Dendritic cell treated with granulocyte-macrophage colony-stimulating factor and Interleukin-4, amounts not matched to agents 40 ng/mL and 50 ng/mL, for 4 days (primary cell): ENCODE data around the gene BET1L.
"Not testable (repeated sequence)": the region's sequence is repeated elsewhere in the genome, so short reads cannot be mapped to it uniquely, and the experiment has no call there.

Source experiments
- H3K27ac Mint-ChIP-seq: one replicate; pipeline ENCODE4 v1.8.0; 2022; ENCODE audit warnings: mild to moderate bottlenecking, mixed read lengths
- H3K27me3 Mint-ChIP-seq: one replicate; pipeline ENCODE4 v1.8.0; 2022; ENCODE audit warnings: mild to moderate bottlenecking, mixed read lengths
- H3K36me3 Mint-ChIP-seq: one replicate; pipeline ENCODE4 v1.8.0; 2022; ENCODE audit warnings: low read depth, mixed read lengths
- H3K4me1 Mint-ChIP-seq: one replicate; pipeline ENCODE4 v1.8.0; 2022; ENCODE audit warnings: low read depth, mixed read lengths
- H3K4me3 Mint-ChIP-seq: one replicate; pipeline ENCODE4 v1.8.0; 2022; ENCODE audit warnings: mild to moderate bottlenecking, moderate library complexity, mixed read lengths
- H3K9me3 Mint-ChIP-seq: one replicate; pipeline ENCODE4 v1.8.0; 2022; ENCODE audit warnings: mixed read lengths
- intact Hi-C: fragments of 100-400 bp; cut with micrococcal nuclease; formaldehyde crosslinking; loops from one replicate; pipeline ENCODE4 v1.15.0; 2022

Gene BET1L

DNA sequence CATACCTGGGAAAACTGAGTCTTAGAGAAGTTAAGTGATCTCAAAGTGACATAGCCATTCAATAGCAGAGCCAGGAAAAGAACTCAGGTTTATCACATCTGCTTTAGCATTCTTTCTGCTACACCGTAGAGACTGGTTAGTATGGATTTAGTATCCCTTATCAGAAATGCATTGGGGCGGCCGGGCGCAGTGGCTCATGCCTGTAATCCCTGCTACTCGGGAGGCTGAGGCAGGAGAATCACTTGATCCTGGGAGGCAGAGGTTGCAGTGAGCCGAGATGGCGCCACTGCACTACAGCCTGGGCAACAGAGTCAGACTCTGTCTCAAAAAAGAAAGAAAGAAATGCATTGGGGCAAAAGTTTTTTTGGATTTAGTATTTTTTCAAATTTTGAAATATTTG lies 31.1 kb upstream of the BET1L start:
- peaks cover 29% of the 10 kb centered on the region for H3K4me1 Mint-ChIP-seq
- intact Hi-C loops, result not testable (repeated sequence)

DNA sequence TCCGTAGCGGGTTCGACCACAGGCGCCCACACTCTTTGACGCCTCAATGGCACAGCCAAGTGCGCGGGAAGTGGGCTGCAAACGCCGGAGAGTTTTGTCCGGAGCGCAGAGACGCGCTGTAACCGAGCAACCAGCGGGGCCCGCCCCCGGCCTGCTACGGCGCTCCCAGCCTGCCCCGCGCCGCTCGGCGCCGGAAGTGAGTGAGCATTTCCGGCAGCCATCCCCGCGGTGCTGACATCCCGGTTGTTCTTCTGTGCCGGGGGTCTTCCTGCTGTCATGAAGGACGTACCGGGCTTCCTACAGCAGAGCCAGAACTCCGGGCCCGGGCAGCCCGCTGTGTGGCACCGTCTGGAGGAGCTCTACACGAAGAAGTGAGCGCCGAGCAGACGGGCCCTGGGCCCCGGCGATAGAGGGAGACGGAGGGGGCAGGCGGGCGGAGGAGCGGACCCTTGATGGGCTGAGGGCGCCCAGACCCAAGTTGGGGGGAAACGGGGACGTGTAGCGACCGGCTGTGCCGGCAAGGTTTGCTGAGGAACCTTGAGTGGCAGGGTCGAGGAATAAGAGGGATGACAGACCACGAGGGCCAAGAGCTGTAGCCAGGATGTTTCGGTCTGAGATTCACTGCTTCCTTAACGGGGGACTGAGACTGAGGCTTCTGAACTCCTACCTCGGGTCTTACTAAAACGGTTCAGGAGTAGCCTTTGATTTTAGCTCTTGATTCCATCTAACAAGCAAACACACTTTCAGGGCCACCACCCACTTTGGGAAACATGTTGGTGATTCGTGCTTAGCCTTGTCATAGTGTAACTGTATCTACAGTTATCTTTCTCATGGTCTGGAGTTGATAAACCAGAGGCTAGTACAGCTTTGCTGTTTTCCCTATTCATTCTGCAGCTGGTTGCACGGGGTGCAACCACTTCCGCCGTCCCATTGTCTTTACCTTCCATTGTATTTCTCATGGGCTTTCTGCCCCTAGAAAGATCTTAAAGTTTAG lies 29.9 kb upstream of the BET1L start, which contains the start of gene PSMD13:
Gene PSMD13 (plus strand): TSS at position 203 of the 994 bp plus-strand sequence. CDS start 74 bp downstream, at position 277.
- H3K36me3 Mint-ChIP-seq, result peaks cover 56% of the 10 kb centered on the region
- H3K4me1 Mint-ChIP-seq, result peaks cover 27% of the 10 kb centered on the region
- intact Hi-C loops, result loop anchor here (1.0 kb wide), 2 partner anchors 29 to 31 kb away; no protein-coding TSS in a partner anchor
- H3K9me3 Mint-ChIP-seq, result no peaks in the 10 kb centered on the region
- H3K27me3 Mint-ChIP-seq, result no peaks in the 10 kb centered on the region
- H3K27ac Mint-ChIP-seq, result peak within 1 kb of the TSS; percentile 96
- peak within 1 kb of the TSS; percentile 95 for H3K4me3 Mint-ChIP-seq

More for the DNA sequence above, 31.1 kb upstream of the BET1L start:
- not testable (repeated sequence) for H3K4me3 Mint-ChIP-seq, H3K27ac Mint-ChIP-seq, H3K27me3 Mint-ChIP-seq, H3K9me3 Mint-ChIP-seq
- H3K36me3 Mint-ChIP-seq, result peaks cover 59% of the 10 kb centered on the region

DNA sequence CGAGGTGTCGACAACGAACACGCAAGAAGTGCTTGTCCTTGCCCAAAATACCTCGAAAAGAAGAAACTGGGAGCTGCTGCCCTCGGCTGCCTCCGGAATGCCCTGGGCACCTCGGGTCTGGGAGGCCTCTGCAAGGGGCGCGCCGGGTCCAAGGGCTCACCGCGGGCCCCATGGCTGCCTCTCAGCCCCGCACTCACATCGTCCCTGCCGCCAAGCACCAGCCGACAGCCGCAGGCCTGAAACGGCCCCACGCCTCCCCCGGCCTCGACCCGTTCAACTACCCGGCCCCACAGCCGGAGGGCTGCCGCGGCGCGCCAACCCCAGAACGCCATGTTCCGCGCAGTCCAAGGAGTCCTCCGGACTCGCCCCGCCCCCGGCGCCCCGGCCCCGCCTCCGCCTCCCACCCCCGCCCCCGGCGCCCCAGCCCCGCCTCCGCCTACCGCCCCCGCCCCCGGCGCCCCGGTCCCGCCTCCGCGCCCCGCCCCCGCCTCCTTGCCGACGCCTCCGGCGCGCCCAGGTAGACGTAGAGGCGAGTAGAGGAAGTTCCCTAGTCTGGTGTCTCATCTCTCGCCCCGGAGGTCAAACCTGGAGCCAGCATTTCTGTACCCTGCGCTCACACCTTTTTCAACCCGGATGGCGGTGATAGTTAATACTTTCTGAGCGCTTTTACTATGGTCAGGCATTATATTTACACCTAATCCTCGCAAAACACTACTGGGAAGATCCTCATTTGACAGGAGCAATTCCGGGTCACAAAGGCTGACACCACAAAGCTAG lies 29.0 kb upstream of the BET1L start, which contains the start of gene SIRT3:
Gene SIRT3 (minus strand): TSS at position 346 of the 777 bp plus-strand sequence. CDS start 14 bp downstream, at position 332.
- intact Hi-C loops, result loop anchor here (1.0 kb wide), 2 partner anchors 28 to 32 kb away; no protein-coding TSS in a partner anchor
- Mint-ChIP-seq H3K9me3 (no peaks in the 10 kb centered on the region), H3K4me3 (peak within 1 kb of the TSS; percentile 95), H3K27me3 (no peaks in the 10 kb centered on the region), H3K36me3 (peaks cover 47% of the 10 kb centered on the region), H3K27ac (peak within 1 kb of the TSS; percentile 96), H3K4me1 (peaks cover 19% of the 10 kb centered on the region)

DNA sequence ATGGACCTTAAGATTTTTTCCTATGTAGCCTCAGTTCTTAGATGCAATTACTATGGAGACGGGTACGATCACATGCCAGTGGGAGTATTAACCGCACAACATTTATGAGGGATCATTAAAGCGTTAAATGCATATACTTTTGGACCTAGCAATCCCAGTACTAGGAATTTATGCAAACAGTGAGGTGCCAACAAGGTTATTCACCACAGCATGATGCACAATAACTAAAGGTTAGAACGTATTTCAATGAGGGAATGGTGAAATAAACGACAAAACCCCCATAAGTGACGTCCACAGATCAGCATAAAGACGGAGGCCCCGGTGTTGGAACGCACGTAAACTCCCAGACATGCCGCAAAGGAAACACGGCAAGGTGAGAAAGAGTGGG lies 28.4 kb upstream of the BET1L start:
- H3K4me1 Mint-ChIP-seq, result peaks cover 19% of the 10 kb centered on the region
- H3K36me3 Mint-ChIP-seq, result peaks cover 41% of the 10 kb centered on the region
- H3K9me3 Mint-ChIP-seq, result no peaks in the 10 kb centered on the region
- intact Hi-C loops, result no loop called here
- peak overlapping the region; percentile 96 for H3K27ac Mint-ChIP-seq
- H3K4me3 Mint-ChIP-seq, result peak overlapping the region; percentile 87
- H3K27me3 Mint-ChIP-seq, result no peaks in the 10 kb centered on the region

DNA sequence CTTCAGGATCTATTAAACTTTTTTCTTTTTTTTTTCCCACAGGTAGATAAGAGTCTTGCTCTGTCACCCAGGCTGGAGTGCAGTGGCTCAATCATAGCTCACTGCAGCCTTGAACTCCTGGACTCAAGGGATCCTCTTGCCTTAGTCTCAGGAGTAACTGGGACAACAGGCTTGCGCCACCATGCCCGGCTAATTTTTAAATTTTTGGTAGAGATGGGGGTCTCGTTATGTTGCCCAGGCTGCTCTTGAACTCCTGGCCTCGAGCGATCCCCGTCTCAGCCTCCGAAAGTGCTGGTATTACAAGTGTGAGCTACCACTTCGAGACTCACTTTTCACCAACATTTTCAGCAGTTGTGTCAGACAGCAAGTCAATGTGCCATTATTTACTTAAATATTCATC lies 28.0 kb upstream of the BET1L start:
- intact Hi-C loops, result no loop called here
- Mint-ChIP-seq H3K4me1 (peaks cover 19% of the 10 kb centered on the region), H3K36me3 (peaks cover 41% of the 10 kb centered on the region), H3K4me3 (peak overlapping the region; percentile 87), H3K27me3 (no peaks in the 10 kb centered on the region), H3K27ac (peak overlapping the region; percentile 96), H3K9me3 (no peaks in the 10 kb centered on the region)

DNA sequence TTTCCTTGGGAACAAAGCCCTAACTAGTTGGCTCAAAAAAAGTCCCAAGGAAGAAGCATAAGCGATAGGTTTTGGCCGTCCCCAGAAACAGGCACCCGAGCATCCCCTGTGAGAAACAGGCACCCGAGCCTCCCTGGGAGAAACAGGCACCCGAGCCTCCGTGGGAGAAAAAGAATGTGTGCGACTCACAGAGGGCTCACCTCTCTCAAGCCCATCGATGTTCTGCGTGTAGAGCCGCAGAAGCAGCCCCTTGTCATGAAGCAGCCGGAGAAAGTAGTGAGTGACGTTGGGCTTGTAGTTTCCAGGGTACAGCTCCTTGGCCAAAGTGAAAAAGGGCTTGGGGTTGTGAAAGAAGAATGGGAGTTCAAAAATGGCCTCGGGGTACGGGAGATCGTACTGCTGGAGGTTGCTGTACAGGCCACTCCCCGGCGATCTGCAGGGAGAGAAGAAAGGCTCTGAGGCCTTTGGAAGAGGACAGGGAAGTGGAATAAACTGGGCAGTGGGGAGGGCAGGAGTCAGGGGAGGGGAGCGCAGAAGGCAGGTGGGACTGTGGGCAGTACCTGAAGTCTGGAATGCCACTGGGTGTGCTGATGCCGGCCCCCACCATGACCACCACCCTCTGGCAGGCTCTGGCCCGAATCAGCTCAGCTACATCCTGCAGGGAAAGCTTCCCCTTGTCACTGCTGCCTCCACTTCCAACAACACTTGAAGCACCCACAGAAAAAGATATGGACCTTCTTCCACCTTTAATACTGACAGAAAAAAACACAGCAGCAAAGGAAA lies 25.8 kb upstream of the BET1L start:
- Mint-ChIP-seq H3K9me3 (no peaks in the 10 kb centered on the region), H3K4me1 (peaks cover 11% of the 10 kb centered on the region), H3K27ac (no peak overlapping the region), H3K36me3 (peaks cover 40% of the 10 kb centered on the region), H3K27me3 (no peaks in the 10 kb centered on the region), H3K4me3 (no peak overlapping the region)
- intact Hi-C loops, result no loop called here

DNA sequence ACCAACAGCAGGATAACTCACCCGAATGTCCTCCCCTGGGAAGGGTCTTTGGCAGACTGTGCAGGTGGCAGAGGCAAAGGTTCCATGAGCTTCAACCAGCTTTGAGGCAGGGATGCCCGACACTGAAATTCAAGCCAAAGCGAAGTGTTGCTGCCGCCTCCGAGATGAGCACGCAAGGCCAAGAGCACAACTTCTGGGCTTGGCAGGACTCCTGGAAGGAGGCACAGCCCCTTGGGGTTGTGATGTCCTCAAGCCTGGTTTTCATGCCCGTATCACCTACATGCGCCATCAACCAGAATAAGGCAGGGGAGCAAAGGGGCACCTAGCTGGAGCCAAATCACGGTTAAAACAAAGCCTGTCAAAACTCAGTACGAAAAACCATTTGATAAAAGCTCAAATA lies 23.2 kb upstream of the BET1L start:
- peaks cover 38% of the 10 kb centered on the region for H3K36me3 Mint-ChIP-seq
- H3K4me1 Mint-ChIP-seq, result peaks cover 7% of the 10 kb centered on the region
- no peaks in the 10 kb centered on the region for H3K27me3 Mint-ChIP-seq
- no peak overlapping the region for H3K27ac Mint-ChIP-seq
- intact Hi-C loops, result no loop called here
- no peaks in the 10 kb centered on the region for H3K9me3 Mint-ChIP-seq
- no peak overlapping the region for H3K4me3 Mint-ChIP-seq

DNA sequence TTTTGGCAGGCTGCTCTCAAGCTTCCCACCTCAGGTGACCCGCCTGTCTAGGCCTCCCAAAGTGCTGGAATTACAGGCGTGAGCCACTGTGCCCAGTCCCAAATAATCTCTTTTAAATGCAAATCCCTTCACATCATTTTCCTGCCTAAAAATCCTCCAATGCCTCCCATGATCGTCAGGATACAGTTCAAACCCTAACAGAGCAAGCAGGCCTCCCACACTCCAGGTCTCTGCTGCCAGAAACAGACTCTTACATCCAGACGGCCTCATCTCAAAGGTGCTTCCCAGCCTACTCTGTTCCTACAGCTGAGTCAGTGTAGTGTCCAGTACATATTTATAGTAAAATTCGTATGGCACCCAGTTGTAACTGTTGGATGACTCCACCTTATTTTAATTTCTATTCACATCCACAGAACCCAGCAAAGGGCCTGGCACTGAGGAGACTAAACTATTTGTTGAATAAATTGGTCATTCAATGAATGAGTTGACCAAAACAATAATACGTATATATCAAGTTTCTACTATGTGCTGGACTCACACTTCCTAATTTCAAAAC lies 20.7 kb upstream of the BET1L start:
- Mint-ChIP-seq H3K4me1 (no peaks in the 10 kb centered on the region), H3K9me3 (no peaks in the 10 kb centered on the region), H3K27ac (no peak overlapping the region), H3K27me3 (no peaks in the 10 kb centered on the region), H3K36me3 (peaks cover 45% of the 10 kb centered on the region), H3K4me3 (no peak overlapping the region)
- intact Hi-C loops, result no loop called here

DNA sequence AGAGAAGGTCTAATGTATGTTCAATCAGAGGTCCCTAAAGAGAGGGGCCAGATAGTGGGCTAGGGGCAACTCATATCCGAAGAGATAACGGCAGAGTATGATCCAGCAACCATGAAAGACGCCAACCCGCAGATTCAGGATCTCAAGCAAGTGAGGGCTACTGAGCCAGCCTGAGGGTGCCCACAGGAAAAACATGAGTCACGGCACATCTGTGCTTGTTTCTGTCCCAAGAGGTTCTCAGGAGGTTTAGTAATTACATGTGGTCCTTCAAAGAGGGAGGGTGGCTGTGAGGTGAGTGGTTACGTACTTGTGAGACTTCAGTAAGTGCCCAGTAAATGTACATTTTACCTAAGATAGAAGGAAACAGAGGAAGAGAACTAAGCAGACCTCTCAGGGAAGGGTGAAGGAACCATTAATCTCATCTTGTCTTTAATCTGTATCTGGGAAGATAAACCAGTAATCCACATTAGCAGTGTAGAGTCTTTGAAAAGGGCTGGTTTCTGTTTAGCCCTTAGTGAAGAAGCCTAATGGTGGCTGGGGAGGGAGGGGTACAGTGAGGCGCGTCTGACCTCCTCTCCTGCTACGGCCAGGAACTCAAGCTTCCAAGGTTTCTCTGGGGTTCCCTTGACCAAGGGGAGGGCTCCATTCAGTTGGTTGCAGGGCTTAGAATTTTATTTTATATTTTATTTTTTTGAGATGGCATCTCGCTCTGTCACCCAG lies 18.7 kb upstream of the BET1L start:
- Mint-ChIP-seq H3K9me3 (no peaks in the 10 kb centered on the region), H3K36me3 (peaks cover 49% of the 10 kb centered on the region), H3K27ac (no peak overlapping the region), H3K4me3 (no peak overlapping the region), H3K4me1 (no peaks in the 10 kb centered on the region), H3K27me3 (no peaks in the 10 kb centered on the region)
- intact Hi-C loops, result no loop called here

DNA sequence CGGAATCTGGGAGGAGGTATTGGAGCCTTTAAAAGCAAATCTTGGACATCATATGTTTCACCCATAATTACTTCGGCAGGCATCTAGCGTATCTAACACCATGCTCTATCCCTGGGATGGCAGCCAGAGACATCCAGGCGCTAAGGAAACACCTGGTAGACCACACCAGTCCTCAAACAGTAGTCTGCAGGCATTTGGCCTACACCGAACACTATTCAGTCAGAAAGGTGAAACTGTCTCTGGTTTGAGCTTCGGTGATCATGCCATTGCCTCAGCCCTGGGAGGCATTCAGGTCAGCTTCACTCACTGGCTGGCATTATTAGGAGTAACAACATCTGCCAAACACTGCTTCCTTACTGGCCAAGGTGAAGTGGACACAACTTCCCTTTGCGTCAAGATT lies 17.2 kb upstream of the BET1L start:
- intact Hi-C loops, result no loop called here
- H3K27me3 Mint-ChIP-seq, result no peaks in the 10 kb centered on the region
- no peaks in the 10 kb centered on the region for H3K4me1 Mint-ChIP-seq
- H3K36me3 Mint-ChIP-seq, result peaks cover 39% of the 10 kb centered on the region
- no peaks in the 10 kb centered on the region for H3K9me3 Mint-ChIP-seq
- H3K4me3 Mint-ChIP-seq, result no peak overlapping the region
- H3K27ac Mint-ChIP-seq, result no peak overlapping the region

DNA sequence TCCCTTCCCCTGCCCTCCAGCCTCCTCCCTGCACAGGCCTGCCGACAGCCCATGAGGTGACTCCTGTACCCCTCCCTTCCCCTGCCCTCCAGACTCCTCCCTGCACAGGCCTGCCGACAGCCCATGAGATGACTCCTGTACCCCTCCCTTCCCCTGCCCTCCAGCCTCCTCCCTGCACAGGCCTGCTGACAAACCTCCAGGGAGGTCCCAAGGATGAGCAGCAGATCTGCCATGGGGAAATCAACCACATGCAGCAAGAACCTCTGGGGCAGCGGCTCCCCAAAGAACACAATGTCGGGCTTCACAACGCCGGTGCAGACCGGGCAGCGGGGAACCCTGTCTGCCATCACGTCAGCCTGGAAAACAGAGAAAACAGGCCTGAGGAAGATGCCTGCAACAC lies 16.7 kb upstream of the BET1L start:
- intact Hi-C loops, result no loop called here
- H3K4me1 Mint-ChIP-seq, result no peaks in the 10 kb centered on the region
- no peak overlapping the region for H3K27ac Mint-ChIP-seq
- no peaks in the 10 kb centered on the region for H3K9me3 Mint-ChIP-seq
- H3K36me3 Mint-ChIP-seq, result peaks cover 39% of the 10 kb centered on the region
- H3K27me3 Mint-ChIP-seq, result no peaks in the 10 kb centered on the region
- no peak overlapping the region for H3K4me3 Mint-ChIP-seq

DNA sequence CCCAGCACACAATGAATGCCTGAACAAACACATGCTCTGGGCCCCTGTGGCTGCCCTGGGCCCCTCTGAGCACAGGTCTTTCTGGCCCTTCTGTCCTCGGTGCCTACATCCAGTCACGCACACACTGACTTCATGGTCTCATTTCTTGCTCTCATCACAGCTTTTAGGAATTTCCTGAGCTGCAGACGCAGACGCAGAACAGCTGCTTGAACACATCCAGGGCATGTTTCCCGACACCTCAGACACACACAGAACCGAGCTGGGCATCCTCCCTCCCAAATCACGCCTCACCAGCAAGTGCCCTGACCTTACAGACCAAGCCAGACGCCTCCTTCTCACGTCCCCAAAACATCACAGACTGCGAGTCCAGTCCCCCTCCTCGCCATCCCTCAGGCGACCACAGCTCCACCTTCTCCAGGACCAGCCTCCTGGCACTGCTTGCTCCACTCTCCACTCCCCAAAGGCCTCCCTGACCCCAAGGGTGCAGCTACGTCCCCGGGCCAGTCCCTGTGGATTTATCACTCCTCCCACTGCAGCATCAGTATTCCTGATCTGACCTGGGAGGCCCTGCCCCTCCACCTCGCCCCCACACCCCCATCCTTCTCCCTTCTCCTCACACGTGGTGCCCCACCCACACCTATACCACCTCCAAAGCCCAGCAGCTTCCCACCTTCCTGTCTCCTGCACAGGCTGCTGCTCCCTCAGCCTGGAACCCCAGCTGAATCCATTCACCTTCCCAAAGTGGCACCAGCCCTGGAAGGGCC lies 16.0 kb upstream of the BET1L start:
- intact Hi-C loops, result no loop called here
- Mint-ChIP-seq H3K4me3 (no peak overlapping the region), H3K4me1 (no peaks in the 10 kb centered on the region), H3K27ac (no peak overlapping the region), H3K36me3 (peaks cover 39% of the 10 kb centered on the region), H3K9me3 (no peaks in the 10 kb centered on the region), H3K27me3 (no peaks in the 10 kb centered on the region)
